GM19455 (cell line): ENCODE results near the gene GNG12.
"Not testable (repeated sequence)": the region's sequence is repeated elsewhere in the genome, so short reads cannot be mapped to it uniquely, and the experiment has no call there.

Experiments used
- ATAC-seq: cut with Tn5 transposase; IDR thresholded peaks from one replicate; pipeline ENCODE4 v1.9.1; 2021; ENCODE audit not compliant: unreplicated experiment

Gene GNG12

DNA sequence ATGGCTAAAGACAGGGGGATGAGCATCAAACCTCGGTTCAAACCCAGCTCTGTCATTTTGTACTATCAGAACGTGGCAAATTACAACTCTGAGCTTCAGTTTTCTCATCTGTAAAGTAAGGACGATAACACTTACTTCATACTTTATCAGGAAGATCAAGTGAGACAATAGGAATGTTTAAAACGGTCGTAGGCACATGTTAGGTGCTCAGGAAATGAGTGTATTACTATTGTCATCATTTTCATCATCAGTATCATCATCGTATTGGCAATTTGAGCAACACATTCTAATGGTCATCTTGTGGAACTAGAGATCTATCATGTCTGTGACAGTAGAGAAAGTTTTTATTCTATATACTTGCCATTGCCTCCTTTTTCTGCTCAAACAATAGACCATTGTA lies 170.4 kb downstream of the GNG12 start:
- no peak for ATAC-seq

DNA sequence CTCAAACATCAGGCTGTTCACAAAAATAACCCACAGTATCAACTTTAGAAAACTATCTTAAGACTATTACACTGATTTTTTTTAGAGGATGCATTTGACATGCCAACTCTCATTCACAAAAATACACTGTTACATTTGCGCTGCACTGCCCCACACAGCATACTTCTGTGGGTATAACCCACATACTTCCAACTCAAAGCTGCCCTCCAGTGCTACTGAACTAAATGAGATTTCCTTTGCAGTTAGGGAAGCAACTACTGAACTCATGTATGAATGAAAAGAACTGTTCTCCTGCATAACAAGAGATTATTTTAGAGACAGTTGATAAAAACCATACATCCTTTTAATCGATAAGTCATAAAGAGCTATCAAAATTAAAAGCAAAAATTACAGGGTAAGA lies 174.0 kb downstream of the GNG12 start:
- no peak for ATAC-seq

DNA sequence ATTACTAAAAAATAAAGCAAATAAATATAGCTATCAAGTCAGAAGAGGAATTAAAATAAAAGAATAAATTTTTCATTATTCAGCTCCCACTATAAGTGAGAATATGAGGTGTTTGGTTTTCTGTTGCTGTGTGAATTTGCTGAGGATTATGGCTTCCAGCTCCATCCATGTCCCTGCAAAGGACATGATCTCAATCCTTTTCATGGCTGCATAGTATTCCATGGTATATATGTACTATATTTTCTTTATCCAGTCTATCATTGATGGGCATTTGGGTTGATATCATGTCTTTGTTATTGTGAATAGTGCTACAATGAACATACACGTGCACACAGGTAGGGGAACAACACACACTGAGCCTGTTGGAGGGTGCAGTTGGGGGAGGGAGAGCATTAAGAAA lies 176.1 kb downstream of the GNG12 start:
- ATAC-seq, result not testable (repeated sequence)

DNA sequence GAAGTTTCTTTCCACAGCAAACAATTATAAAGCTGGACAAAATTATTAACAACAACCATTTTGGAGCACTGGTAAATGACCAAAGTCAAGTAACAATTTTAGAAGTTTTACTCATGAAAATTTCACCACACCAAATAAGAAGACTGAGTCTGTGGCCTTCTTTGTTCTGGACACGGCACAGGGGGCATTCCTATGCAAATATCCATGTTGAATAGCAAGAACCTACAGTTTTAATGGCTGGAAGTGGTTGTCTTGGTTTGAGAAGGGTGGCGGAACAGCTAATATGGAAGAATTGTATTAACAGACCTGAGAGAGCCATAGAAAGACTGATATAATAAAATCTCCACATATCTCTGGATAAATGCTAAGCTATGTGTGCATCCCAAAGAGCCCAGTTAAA lies 177.7 kb downstream of the GNG12 start:
- ATAC-seq, result no peak

DNA sequence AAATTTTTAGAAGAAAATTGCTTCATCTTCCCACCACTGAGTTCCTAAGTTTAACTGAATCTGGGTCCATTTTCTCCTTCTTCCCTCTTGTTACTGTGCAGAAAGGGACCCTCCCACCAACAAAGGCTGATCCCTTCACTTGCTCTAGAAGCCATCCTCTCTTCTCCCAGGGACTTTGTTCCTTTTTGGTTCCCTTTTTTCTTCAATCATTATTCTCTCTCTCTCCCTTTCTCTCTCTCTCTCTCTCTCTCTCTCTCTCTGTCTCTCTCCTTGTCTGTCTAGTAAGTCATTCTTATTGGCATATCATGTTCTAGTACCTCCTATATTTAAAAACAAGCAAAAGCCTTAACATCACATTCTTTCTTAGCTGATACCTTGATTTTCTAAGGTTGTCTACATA lies 180.0 kb downstream of the GNG12 start:
- no peak for ATAC-seq

DNA sequence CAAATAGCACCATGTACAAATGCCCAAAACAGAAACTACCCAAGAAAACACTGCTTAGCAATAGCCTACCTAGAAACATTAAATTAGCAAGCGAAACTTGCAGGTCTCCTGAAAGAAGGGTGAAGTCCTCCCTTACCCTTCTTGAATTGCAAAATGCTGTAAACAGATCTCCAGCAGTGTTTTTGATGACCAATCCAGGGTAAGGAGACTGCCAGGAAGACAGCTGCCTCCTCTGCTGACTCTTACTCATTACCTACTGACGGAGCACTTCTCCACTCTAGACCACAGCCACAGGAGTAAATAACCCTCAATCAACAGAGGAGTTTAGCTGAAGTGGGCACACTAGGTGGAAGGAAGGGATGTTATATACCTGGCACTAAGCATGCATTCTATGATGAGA lies 180.5 kb downstream of the GNG12 start:
- no peak for ATAC-seq
